Prostate gland (tissue), 2 donors: ENCODE results near the gene PHF20. TPM values are rescaled to one million over a fixed set of nuclear protein-coding genes. Genes with fewer than 3 reads are reported as not detected.
A peak's percentile ranks its signal among the peaks of the same experiment; 100 is the strongest.
"Not testable (repeated sequence)": the region's sequence is repeated elsewhere in the genome, so short reads cannot be mapped to it uniquely, and the experiment has no call there.

Experiments used
- DNase-seq: peaks from one replicate; pipeline ENCODE4 v3.0.0-alpha.2; 2019; ENCODE audit warnings: low spot score
- H3K27ac ChIP-seq, 2 donors: fragments of 200-600 bp; sonication (generic); 2 replicates each; pipeline ENCODE4 v1.5.1; 2017 to 2019
- H3K27me3 ChIP-seq: fragments of 200-600 bp; sonication (generic); replicated peaks from 2 replicates; pipeline ENCODE4 v1.5.1; 2019; ENCODE audit not compliant: insufficient read depth
- H3K36me3 ChIP-seq, 2 donors: fragments of 200-600 bp; sonication (generic); 1 replicate in 1 of 2; 2 replicates in 1 of 2; pipeline versions ENCODE4 v1.5.1 to v1.8.1; 2017 to 2019
- H3K4me1 ChIP-seq: fragments of 200-600 bp; sonication (generic); replicated peaks from 2 replicates; pipeline ENCODE4 v1.5.1; 2019
- H3K4me3 ChIP-seq, 2 donors: fragments of 200-600 bp; sonication (generic); 2 replicates each; pipeline ENCODE4 v1.5.1; 2017 to 2019
- H3K9me3 ChIP-seq: fragments of 200-600 bp; sonication (generic); 2 replicates; pipeline ENCODE4 v1.5.1; 2017
- CTCF ChIP-seq, 4 experiments: fragments of 200-600 bp in 2 of 4; fragments of 450-650 bp in 2 of 4; sonication (generic) in 2 of 4; IDR thresholded peaks; 1 replicate in 3 of 4; 2 replicates in 1 of 4; pipeline ENCODE4 v1.5.1; 2016 to 2019; ENCODE audit warnings: antibody characterized with exemption in 4 of 4, mild to moderate bottlenecking in 2 of 4, moderate library complexity in 2 of 4
- POLR2A ChIP-seq: fragments of 450-650 bp; IDR thresholded peaks from one replicate; pipeline ENCODE4 v1.6.1; 2016; ENCODE audit warnings: antibody characterized with exemption, mild to moderate bottlenecking
- POLR2AphosphoS5 ChIP-seq: sonication (generic); formaldehyde crosslinking; IDR thresholded peaks from one replicate; pipeline ENCODE4 v1.6.1; 2017; ENCODE audit warnings: antibody characterized with exemption
- WGBS: methylation state at CpG from one replicate; pipeline ENCODE4 v1.1.5; 2018; 5-methylcytosine and 5-hydroxymethylcytosine counted together
- intact Hi-C: fragments of 100-400 bp; cut with DNase I; formaldehyde crosslinking; loops from one replicate; pipeline ENCODE4 v1.14.2; 2022
- total RNA-seq, 2 donors: library from RNA; depleted of rRNA; stranded (reverse); fragments of >200 nt; gene quantifications; one replicate each; pipeline ENCODE4 v1.1.0, GENCODE V29; 2016

Gene PHF20
- total RNA-seq, 2 donors from 2014 or later = 34.7 to 61.1 TPM

- intact Hi-C loops = no loop called here
- DNase-seq = no peak
- no peak overlapping the region for H3K27ac ChIP-seq
- H3K27me3 ChIP-seq = no peaks in the 10 kb centered on the region
- WGBS = 64% methylated on average over 9 of the region's 9 CpGs
- TF ChIP-seq CTCF (IDR thresholded peaks at IDR 0.05) (no peak), POLR2A (no peak), POLR2AphosphoS5 (no peak)
- H3K4me1 ChIP-seq = peaks cover 5% of the 10 kb centered on the region
- H3K4me3 ChIP-seq = no peak overlapping the region
- no peaks in the 10 kb centered on the region for H3K36me3 ChIP-seq
- no peaks in the 10 kb centered on the region for H3K9me3 ChIP-seq
Observed at GRCh38 chr20:35947489-35947888, 175.7 kb downstream of the PHF20 start.

GRCh38 chr20:35947907-35948306 lies 176.1 kb downstream of the PHF20 start:
- H3K4me3 ChIP-seq = no peak overlapping the region
- H3K4me1 ChIP-seq = peaks cover 9% of the 10 kb centered on the region
- no peak for DNase-seq
- no peaks in the 10 kb centered on the region for H3K36me3 ChIP-seq
- H3K9me3 ChIP-seq = no peaks in the 10 kb centered on the region
- 39% methylated on average over 2 of the region's 2 CpGs for WGBS
- no peak overlapping the region for H3K27ac ChIP-seq
- TF ChIP-seq POLR2AphosphoS5 = no peak
- intact Hi-C loops = no loop called here
- no peaks in the 10 kb centered on the region for H3K27me3 ChIP-seq

- WGBS = 91% methylated on average over 7 of the region's 7 CpGs
- Histone ChIP-seq H3K4me3 (no peak overlapping the region), H3K27ac (no peak overlapping the region), H3K27me3 (no peaks in the 10 kb centered on the region), H3K9me3 (no peaks in the 10 kb centered on the region), H3K4me1 (peaks cover 13% of the 10 kb centered on the region), H3K36me3 (no peaks in the 10 kb centered on the region)
- intact Hi-C loops = no loop called here
- TF ChIP-seq CTCF (IDR thresholded peaks at IDR 0.05) (no peak), POLR2A (no peak), POLR2AphosphoS5 (no peak)
- DNase-seq = no peak
Observed at GRCh38 chr20:35950093-35950492, 178.3 kb downstream of the PHF20 start.

- H3K36me3 ChIP-seq, DNase-seq, H3K27me3 ChIP-seq, H3K9me3 ChIP-seq, intact Hi-C loops: not testable (repeated sequence)
- H3K4me3 ChIP-seq = peak overlapping the region in 1 of 2 donors; percentile 98
- peaks cover 13% of the 10 kb centered on the region for H3K4me1 ChIP-seq
- H3K27ac ChIP-seq = peak overlapping the region in 1 of 2 donors; percentile 97
- WGBS = 95% methylated on average over 14 of the region's 14 CpGs
Observed at GRCh38 chr20:35952080-35952479, 180.3 kb downstream of the PHF20 start.

- Histone ChIP-seq H3K9me3 (no peaks in the 10 kb centered on the region), H3K4me1 (peaks cover 13% of the 10 kb centered on the region), H3K4me3 (peak overlapping the region; percentile 92 to 98), H3K27ac (peak overlapping the region; percentile 97), H3K27me3 (no peaks in the 10 kb centered on the region), H3K36me3 (no peaks in the 10 kb centered on the region)
- WGBS = 40% methylated on average over 6 of the region's 6 CpGs
- DNase-seq = peak; percentile 11
- TF ChIP-seq POLR2A (no peak), CTCF (IDR thresholded peaks at IDR 0.05) (no peak), POLR2AphosphoS5 (no peak)
- intact Hi-C loops = no loop called here
Observed at GRCh38 chr20:35952480-35953386, 180.9 kb downstream of the PHF20 start.
